DMS79 treated with DMSO at 0.1 percent for 48 hours (cell line): ENCODE measurements around the gene UGT2B10.
"Not testable (repeated sequence)": the region's sequence is repeated elsewhere in the genome, so short reads cannot be mapped to it uniquely, and the experiment has no call there.

ENCODE experiments used
- DNase-seq: peaks from one replicate; lab custom pipeline; 2025; lab: John Stamatoyannopoulos, UW

UGT2B10 gene

GRCh38 chr4:68815617-68816409 is at the start of gene UGT2B10:
Gene UGT2B10 (plus strand): TSS chr4:68815994. CDS start chr4:68816020, 26 bp downstream.
- not testable (repeated sequence) for DNase-seq

DNA sequence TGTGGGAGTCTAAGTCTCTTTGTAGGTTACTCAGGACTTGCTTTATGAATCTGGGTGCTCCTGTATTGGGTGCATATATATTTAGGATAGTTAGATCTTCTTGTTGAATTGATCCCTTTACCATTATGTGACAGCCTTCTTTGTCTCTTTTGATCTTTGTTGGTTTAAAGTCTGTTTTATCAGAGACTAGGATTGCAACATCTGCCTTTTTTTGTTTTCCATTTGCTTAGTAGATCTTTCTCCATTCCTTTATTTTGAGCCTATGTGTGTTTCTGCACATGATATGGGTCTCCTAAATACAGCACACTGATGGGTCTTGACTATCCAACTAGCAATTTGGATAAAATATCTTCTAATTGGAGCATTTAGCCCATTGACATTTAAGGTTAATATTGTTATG is 44.0 kb upstream of the UGT2B10 start:
- DNase-seq = not testable (repeated sequence)

DNA sequence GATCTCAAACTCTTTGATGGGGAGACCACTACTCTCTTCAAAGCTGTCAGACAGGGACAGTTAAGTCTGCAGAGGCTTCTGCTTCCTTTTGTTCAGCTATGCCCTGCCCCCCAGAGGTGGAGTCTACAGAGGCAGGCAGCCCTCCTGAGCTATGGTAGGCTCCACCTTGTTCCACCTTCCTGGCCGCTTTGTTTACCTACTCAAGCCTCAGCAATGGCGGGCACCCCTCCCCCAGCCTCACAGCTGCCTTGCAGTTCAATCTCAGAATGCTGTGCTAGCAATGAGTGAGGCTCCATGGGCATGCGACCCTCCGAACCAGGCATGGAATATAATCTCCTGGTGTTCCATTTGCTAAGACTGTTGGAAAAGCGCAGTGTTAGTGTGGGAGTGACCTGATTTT is 42.1 kb upstream of the UGT2B10 start:
- no peak for DNase-seq

DNA sequence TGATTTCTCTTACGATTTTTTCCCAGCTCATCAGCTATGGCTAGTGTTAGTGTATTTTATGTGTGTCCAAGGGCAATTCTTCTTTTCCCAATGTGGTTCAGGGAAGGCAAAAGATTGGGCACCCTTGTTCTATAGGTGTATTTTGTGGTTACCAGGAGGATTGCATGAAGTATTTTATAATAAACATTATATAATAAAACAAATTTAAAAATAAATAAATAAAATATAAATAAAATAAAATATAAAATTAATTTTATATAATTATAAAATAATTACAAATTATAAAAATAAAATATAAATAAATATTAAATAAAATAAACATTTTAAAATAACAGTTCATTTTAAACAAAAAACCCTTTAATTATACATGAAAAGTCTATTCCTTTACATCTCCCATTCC is 35.6 kb upstream of the UGT2B10 start:
- DNase-seq = no peak

- DNase-seq = no peak
Measured at GRCh38 chr4:68797048-68797447, 18.7 kb upstream of the UGT2B10 start.

GRCh38 chr4:68797618-68798017 is 18.2 kb upstream of the UGT2B10 start:
- DNase-seq = no peak

DNA sequence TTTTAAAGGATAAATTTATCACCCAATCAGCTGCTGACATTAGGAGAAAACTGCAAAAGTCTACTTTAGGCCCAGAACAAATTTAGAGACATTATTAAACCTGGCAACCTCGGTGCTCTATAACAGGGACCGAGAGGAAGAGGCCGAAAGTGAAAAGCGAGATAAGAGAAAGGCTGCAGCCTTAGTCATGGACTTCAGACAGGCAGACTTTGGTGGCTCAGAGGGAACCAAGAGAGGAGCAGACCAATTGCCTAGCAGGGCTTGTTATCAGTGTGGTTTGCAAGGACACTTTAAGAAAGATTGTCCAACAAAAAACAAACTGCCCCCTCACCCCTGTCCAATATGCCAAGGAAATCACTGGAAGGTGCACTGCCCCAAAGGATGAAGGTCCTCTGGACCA is 12.8 kb upstream of the UGT2B10 start:
- no peak for DNase-seq

GRCh38 chr4:68808060-68808459 is 7.7 kb upstream of the UGT2B10 start:
- no peak for DNase-seq

DNA sequence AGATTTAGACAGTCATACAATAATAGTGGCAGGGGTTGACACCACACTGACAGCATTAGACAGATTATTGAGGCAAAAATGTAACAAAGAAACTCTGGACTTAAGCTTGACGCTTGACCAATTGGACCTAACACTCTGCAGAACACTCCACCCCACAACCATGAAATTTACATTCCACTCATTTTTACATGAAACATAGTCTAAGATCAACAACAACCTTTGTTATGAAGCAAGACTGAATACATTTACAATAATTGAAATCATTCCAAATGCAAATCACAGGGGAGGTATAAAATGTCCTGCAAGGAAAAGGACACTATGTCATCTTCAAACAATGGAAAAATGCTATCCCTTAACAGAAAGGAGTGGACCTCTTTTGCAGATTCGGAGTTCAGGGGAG is 4.9 kb upstream of the UGT2B10 start:
- no peak for DNase-seq

GRCh38 chr4:68816410-68817265 is 844 bp downstream of the UGT2B10 start:
- DNase-seq = not testable (repeated sequence)

GRCh38 chr4:68817386-68817785 is 1.6 kb downstream of the UGT2B10 start:
- DNase-seq = no peak

GRCh38 chr4:68818030-68818462 is 2.3 kb downstream of the UGT2B10 start:
- not testable (repeated sequence) for DNase-seq

DNA sequence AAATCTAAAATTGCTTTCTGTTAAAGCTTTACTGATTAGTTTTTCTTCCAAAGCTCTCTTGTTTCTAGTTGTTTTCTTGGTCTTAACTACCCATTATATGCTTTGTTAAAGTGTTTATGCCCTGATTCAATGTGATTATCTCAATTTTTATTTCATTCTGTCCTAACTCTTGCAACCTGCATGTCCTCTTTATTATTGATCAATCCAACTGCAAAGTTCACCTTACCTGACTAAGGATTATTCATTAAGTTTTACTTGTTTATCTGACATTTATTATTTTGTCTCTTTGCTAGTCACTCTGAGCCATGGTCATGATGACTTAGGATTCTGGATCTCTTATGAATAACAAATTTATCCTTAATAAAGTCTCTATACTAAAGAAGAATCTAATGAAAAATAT is 15.8 kb downstream of the UGT2B10 start:
- no peak for DNase-seq

- DNase-seq = no peak
Measured at GRCh38 chr4:68850293-68850692, 34.5 kb downstream of the UGT2B10 start.

GRCh38 chr4:68855771-68856170 is 40.0 kb downstream of the UGT2B10 start:
- DNase-seq = no peak

GRCh38 chr4:68858039-68858438 is 42.2 kb downstream of the UGT2B10 start:
- no peak for DNase-seq

GRCh38 chr4:68859655-68860054 is 43.9 kb downstream of the UGT2B10 start:
- DNase-seq = no peak

- DNase-seq = no peak
Measured at GRCh38 chr4:68861057-68861456, 45.3 kb downstream of the UGT2B10 start.

DNA sequence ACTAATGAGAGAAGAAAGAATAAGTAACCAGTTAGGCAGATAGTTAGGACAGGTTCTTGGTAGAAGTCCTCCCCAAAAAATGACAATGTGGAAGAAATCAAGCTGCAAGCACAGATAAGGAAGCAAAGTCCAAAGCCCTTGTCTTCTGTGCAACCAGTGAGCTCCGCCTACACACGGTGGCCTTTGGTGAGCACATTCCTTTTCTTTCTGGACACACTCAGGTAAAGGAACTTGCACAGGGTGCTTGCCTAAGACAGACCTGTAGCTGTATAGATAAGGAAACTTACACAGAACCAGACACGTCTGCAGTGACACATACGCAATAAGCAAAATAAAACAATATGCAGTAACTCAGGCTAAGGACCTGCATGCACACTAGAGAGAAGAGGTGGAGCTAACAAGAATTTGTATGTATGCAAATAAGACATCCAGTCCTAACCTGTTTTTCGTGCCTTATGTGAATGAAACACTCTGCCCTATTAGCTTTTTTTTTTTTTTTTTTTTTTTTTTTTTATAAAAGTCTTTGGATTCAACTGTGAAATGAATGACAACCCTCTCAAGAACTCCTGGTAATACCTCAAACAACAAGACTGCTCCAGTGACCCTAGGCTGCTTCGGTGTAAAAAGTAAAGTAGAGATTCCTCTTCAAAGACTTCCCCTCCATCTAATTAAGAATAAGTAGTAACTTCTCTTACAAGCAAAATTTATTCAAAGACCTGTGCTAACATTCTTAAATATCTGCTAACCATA is 48.8 kb downstream of the UGT2B10 start:
- no peak for DNase-seq

DNA sequence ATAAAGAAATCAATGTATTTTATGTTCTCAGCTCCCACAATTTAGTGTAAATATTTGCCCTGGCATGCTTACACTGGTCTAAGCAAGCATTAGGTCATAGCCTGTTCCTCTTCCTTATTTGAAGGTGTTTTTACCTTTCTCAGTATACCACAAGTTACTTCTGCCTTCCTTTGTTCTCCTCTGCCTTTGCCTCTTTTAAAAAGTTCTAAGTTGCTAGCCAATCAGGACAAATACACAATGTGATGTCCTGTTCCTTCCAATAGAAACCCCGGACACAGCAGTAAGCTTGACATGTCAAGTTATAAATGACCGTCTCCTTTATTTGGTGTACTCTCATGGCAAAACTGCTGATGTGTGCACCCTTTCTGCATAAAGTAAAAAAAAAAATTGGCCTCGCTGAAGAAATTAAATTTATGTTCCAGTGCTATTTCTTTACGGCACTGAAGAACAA is 49.4 kb downstream of the UGT2B10 start:
- DNase-seq = no peak

GRCh38 chr4:68865760-68866159 is 50.0 kb downstream of the UGT2B10 start:
- DNase-seq = no peak

GRCh38 chr4:68869274-68869773 is 53.5 kb downstream of the UGT2B10 start:
- DNase-seq = no peak
